ENCODE results near the gene CTNNAL1. TPM values are rescaled to one million over a fixed set of nuclear protein-coding genes. Genes with fewer than 3 reads are reported as not detected.

CTNNAL1 gene
- polyA plus RNA-seq, 1 donor (not counting 4 experiments of a cell fraction or from before 2014, with no cell fraction given) = 112 TPM

- Histone ChIP-seq H3K4me1 (ENCODE audit: control insufficient read depth, extremely low read depth, insufficient read depth, low read length) (no peaks in the 10 kb centered on the region), H3K9ac (ENCODE audit: control insufficient read depth, extremely low read depth, insufficient read depth, low read length) (no peak overlapping the region), H3K9me3 (ENCODE audit: control insufficient read depth, low read depth, low read length) (no peaks in the 10 kb centered on the region), H2AFZ (ENCODE audit: control insufficient read depth, low read length) (no peak overlapping the region), H3K9me1 (ENCODE audit: control insufficient read depth, extremely low read depth, insufficient read depth, low read length) (no peaks in the 10 kb centered on the region), H3K4me3 (ENCODE audit: control insufficient read depth in 2 of 3, extremely low read depth in 1 of 3, insufficient read depth in 2 of 3, low read depth in 1 of 3, low read length in 3 of 3) (no peak overlapping the region), H4K20me1 (ENCODE audit: control insufficient read depth, extremely low read depth, insufficient read depth, low read length) (no peaks in the 10 kb centered on the region), H3K36me3 (ENCODE audit: control insufficient read depth in 2 of 2, extremely low read depth in 1 of 2, insufficient read depth in 2 of 2, low read length in 2 of 2) (peaks cover 23 to 33% of the 10 kb centered on the region in 2 experiments), H3K4me2 (ENCODE audit: control insufficient read depth, extremely low read depth, insufficient read depth, low read depth, low read length) (no peak overlapping the region), H3K79me2 (ENCODE audit: control insufficient read depth, insufficient read depth, low read length) (no peaks in the 10 kb centered on the region), H3K27ac (ENCODE audit: control insufficient read depth, insufficient read depth, low read length) (no peak overlapping the region), H3K27me3 (ENCODE audit: control insufficient read depth, extremely low read depth, insufficient read depth, low read length) (no peaks in the 10 kb centered on the region)
- dilution Hi-C loops (cut with MboI; ENCODE audit: extremely low pct_ligation_motif_present, low sequenced_read_pairs) = no loop called here
- no peak for FAIRE-seq
- TF ChIP-seq EZH2 (IDR thresholded peaks at IDR 0.05; ENCODE audit: low read length) = no peak
- TF ChIP-seq CTCF (optimal IDR thresholded peaks at IDR 0.05 in 1 of 3, IDR thresholded peaks at IDR 0.05 in 1 of 3, conservative IDR thresholded peaks at IDR 0.05 in 1 of 3; ENCODE audit: extremely low read depth in 1 of 3, insufficient read depth in 2 of 3, low read length in 3 of 3) = no peak
- no peak for DNase-seq (ENCODE audit: low read depth, low spot score)
Observed at GRCh38 chr9:109046346-109046745, 33.0 kb upstream of the CTNNAL1 start.

GRCh38 chr9:109043578-109043977 lies 30.3 kb upstream of the CTNNAL1 start:
- no peaks in the 10 kb centered on the region for H3K9me1 ChIP-seq (ENCODE audit: control insufficient read depth, extremely low read depth, insufficient read depth, low read length)
- H4K20me1 ChIP-seq (ENCODE audit: control insufficient read depth, extremely low read depth, insufficient read depth, low read length) = no peaks in the 10 kb centered on the region
- no peak overlapping the region for H3K4me3 ChIP-seq (ENCODE audit: control insufficient read depth in 2 of 3, extremely low read depth in 1 of 3, insufficient read depth in 2 of 3, low read depth in 1 of 3, low read length in 3 of 3)
- dilution Hi-C loops (cut with MboI; ENCODE audit: extremely low pct_ligation_motif_present, low sequenced_read_pairs) = no loop called here
- DNase-seq (ENCODE audit: low read depth, low spot score) (no peak), FAIRE-seq (no peak)
- no peak overlapping the region for H3K27ac ChIP-seq (ENCODE audit: control insufficient read depth, insufficient read depth, low read length)
- TF ChIP-seq CTCF (optimal IDR thresholded peaks at IDR 0.05 in 1 of 3, IDR thresholded peaks at IDR 0.05 in 1 of 3, conservative IDR thresholded peaks at IDR 0.05 in 1 of 3; ENCODE audit: extremely low read depth in 1 of 3, insufficient read depth in 2 of 3, low read length in 3 of 3) (no peak), EZH2 (IDR thresholded peaks at IDR 0.05; ENCODE audit: low read length) (no peak)
- no peaks in the 10 kb centered on the region for H3K79me2 ChIP-seq (ENCODE audit: control insufficient read depth, insufficient read depth, low read length)
- no peak overlapping the region for H2AFZ ChIP-seq (ENCODE audit: control insufficient read depth, low read length)
- H3K9me3 ChIP-seq (ENCODE audit: control insufficient read depth, low read depth, low read length) = no peaks in the 10 kb centered on the region
- H3K4me2 ChIP-seq (ENCODE audit: control insufficient read depth, extremely low read depth, insufficient read depth, low read depth, low read length) = no peak overlapping the region
- peaks cover 13 to 17% of the 10 kb centered on the region in 2 experiments for H3K36me3 ChIP-seq (ENCODE audit: control insufficient read depth in 2 of 2, extremely low read depth in 1 of 2, insufficient read depth in 2 of 2, low read length in 2 of 2)
- no peaks in the 10 kb centered on the region for H3K27me3 ChIP-seq (ENCODE audit: control insufficient read depth, extremely low read depth, insufficient read depth, low read length)
- H3K4me1 ChIP-seq (ENCODE audit: control insufficient read depth, extremely low read depth, insufficient read depth, low read length) = no peaks in the 10 kb centered on the region
- H3K9ac ChIP-seq (ENCODE audit: control insufficient read depth, extremely low read depth, insufficient read depth, low read length) = no peak overlapping the region
